ENCODE results near the gene MAPK4.

GRCh38 chr18:50656396-50656795 lies 96.5 kb downstream of the MAPK4 start:
- TF ChIP-seq POLR2A (IDR thresholded peaks at IDR 0.05) (no peak), CTCF (IDR thresholded peaks at IDR 0.05) (no peak)

Data from body of pancreas (tissue), 4 donors.